HS-27A (cell line): Measurements from ENCODE around the gene RGS18.
"Not testable (repeated sequence)": the region's sequence is repeated elsewhere in the genome, so short reads cannot be mapped to it uniquely, and the experiment has no call there.

Experiments used
- DNase-seq: peaks from one replicate; pipeline ENCODE4 v3.0.0-alpha.2; 2012; ENCODE audit warnings: low read depth, missing footprints

The RGS18 gene

GRCh38 chr1:192167011-192167410 is 8.7 kb downstream of the RGS18 start:
- DNase-seq = no peak

- no peak for DNase-seq
These were observed 9.8 kb downstream of the RGS18 start for GRCh38 chr1:192167911-192168700.

- no peak for DNase-seq
These were observed 10.7 kb downstream of the RGS18 start for GRCh38 chr1:192168964-192169363.

GRCh38 chr1:192170196-192170984 is 12.1 kb downstream of the RGS18 start:
- DNase-seq = no peak

- no peak for DNase-seq
These were observed 12.9 kb downstream of the RGS18 start for GRCh38 chr1:192171123-192171522.

GRCh38 chr1:192175971-192176370 is 17.7 kb downstream of the RGS18 start:
- DNase-seq = no peak

GRCh38 chr1:192183788-192184187 is 25.5 kb downstream of the RGS18 start:
- DNase-seq = no peak

- DNase-seq = no peak
These were observed 27.9 kb downstream of the RGS18 start for GRCh38 chr1:192186197-192186596.

GRCh38 chr1:192190066-192190465 is 31.8 kb downstream of the RGS18 start:
- DNase-seq = no peak

- DNase-seq = no peak
These were observed 43.0 kb downstream of the RGS18 start for GRCh38 chr1:192201303-192201702.

GRCh38 chr1:192224396-192224795 is 66.1 kb downstream of the RGS18 start:
- DNase-seq = no peak

GRCh38 chr1:192224846-192225245 is 66.6 kb downstream of the RGS18 start:
- no peak for DNase-seq

GRCh38 chr1:192225266-192225665 is 67.0 kb downstream of the RGS18 start:
- no peak for DNase-seq

GRCh38 chr1:192225703-192226102 is 67.4 kb downstream of the RGS18 start:
- peak; percentile 31 for DNase-seq

- DNase-seq = no peak
These were observed 69.1 kb downstream of the RGS18 start for GRCh38 chr1:192227330-192227729.

- not testable (repeated sequence) for DNase-seq
These were observed 69.7 kb downstream of the RGS18 start for GRCh38 chr1:192227980-192228379.

- DNase-seq = no peak
These were observed 74.7 kb downstream of the RGS18 start for GRCh38 chr1:192232817-192233417.

GRCh38 chr1:192235127-192235526 is 76.9 kb downstream of the RGS18 start:
- DNase-seq = no peak
